ENCODE measurements around the gene NDUFV1. TPM values are rescaled to one million over a fixed set of nuclear protein-coding genes. Genes with fewer than 3 reads are reported as not detected.
"Not testable (repeated sequence)": the region's sequence is repeated elsewhere in the genome, so short reads cannot be mapped to it uniquely, and the experiment has no call there.

The NDUFV1 gene
- total RNA-seq, 4 donors from 2014 or later = 143 to 233 (median 165) TPM

GRCh38 chr11:67652965-67653845 is 46.5 kb downstream of the NDUFV1 start:
- no peak for TF ChIP-seq CTCF (IDR thresholded peaks at IDR 0.05)
- no peak for ATAC-seq (ENCODE audit: low FRiP score)
- DNase-seq (ENCODE audit: low spot score) = no peak

DNA sequence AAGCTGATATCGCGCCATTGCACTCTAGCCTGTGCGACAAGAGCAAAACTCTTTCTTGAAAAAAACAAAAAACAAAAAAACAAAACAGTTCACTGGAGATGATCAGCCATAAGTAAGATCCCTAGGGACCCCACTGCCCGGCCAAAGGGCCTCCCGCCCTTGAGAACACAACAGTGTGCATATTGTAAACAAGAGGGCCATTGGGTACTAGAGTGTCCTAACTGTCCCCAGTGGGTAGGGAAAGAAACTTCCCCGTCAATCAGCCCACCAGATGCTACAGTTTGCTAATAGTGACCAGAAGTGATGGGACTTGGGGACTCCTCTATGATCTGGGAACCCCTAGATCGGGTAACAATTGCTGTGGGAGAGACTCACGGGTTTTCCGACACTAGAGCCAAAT is 47.5 kb downstream of the NDUFV1 start:
- no peak for ATAC-seq (ENCODE audit: low FRiP score)
- DNase-seq (ENCODE audit: low spot score) = no peak

GRCh38 chr11:67656278-67656922 is 49.7 kb downstream of the NDUFV1 start:
- no peak for ATAC-seq (ENCODE audit: low FRiP score)
- no peak for TF ChIP-seq CTCF (IDR thresholded peaks at IDR 0.05)
- DNase-seq (ENCODE audit: low spot score) = no peak

More for the DNA sequence above, 47.5 kb downstream of the NDUFV1 start:
- no peak for TF ChIP-seq CTCF (IDR thresholded peaks at IDR 0.05)

DNA sequence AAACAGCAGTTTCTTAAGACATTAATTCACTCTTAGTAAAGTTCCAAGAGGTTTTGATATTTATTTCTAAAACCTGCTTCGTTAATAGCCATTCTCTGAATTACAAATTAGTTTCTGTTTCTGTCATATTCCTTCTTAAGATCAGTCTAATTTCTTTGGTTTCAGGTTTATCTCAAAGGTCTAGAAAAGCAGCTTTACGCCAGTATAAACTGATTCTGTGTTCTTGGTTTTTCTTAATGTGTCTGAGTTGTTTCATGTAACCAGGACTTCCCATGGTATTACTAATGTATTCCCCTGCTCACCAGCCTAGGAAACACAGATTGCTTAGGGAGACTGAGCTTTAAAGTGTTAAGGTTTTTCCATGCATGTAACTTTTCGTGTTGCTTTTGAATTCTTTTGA is 50.6 kb downstream of the NDUFV1 start:
- no peak for DNase-seq (ENCODE audit: low spot score)
- ATAC-seq (ENCODE audit: low FRiP score) = no peak
- no peak for TF ChIP-seq CTCF (IDR thresholded peaks at IDR 0.05)

- DNase-seq (ENCODE audit: low spot score); ATAC-seq (ENCODE audit: low FRiP score): not testable (repeated sequence)
Measured at GRCh38 chr11:67659651-67660165, 53.0 kb downstream of the NDUFV1 start.

DNA sequence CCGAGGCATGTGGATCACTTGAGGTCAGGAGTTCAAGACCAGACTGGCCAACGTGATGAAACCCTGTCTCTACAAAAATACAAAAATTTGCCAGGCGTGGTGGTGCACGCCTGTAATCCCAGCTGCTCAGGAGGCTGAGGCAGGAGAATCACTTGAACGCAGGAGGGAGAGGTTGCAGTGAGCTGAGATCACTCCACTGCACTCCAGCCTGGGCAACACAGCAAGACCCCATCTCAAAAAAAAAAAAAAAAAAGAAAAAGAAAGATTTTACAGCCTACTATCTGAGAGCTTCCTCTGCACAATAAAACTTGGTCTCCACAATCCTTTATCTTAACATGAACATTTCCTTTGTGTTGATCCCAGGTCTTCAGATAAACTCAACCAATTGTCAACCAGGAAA is 54.0 kb downstream of the NDUFV1 start:
- ATAC-seq (ENCODE audit: low FRiP score); DNase-seq (ENCODE audit: low spot score): not testable (repeated sequence)

Small RNA genes within 50 kb of the gene (small RNA-seq; reads per million reads assigned to genes)
- not detected for gene AP003385.3

Other genes starting within 250 kb of the NDUFV1 start
- 10 to 100 TPM in 3 of 4 donors, 1 to 10 TPM in 1; 4.1 to 51.4 (median 25.1) TPM for gene CLCF1, start 233.3 kb upstream of the NDUFV1 start, total RNA-seq
- gene RAD9A, start 214.9 kb upstream of the NDUFV1 start, total RNA-seq = 10 to 100 TPM in 2 of 4 donors, 1 to 10 TPM in 2; 5.5 to 18.0 (median 10.4) TPM
- gene PPP1CA, start 205.1 kb upstream of the NDUFV1 start, total RNA-seq = 100 to 1,000 TPM in 2 of 4 donors, 10 to 100 TPM in 2; 91.9 to 110 (median 97.6) TPM
- gene TBC1D10C, start 202.9 kb upstream of the NDUFV1 start, total RNA-seq = 1 to 10 TPM; 1.6 to 7.1 (median 3.4) TPM
- gene CARNS1, start 191.3 kb upstream of the NDUFV1 start, total RNA-seq = 10 to 100 TPM in 1 of 4 donors, 1 to 10 TPM in 2, under 1 TPM in 1; 0.47 to 42.6 (median 7.5) TPM
- 10 to 100 TPM; 27.4 to 45.0 (median 30.7) TPM for gene RPS6KB2, start 178.4 kb upstream of the NDUFV1 start, total RNA-seq
- gene PTPRCAP, start 169.3 kb upstream of the NDUFV1 start, total RNA-seq = 1 to 10 TPM; 5.5 to 6.7 (median 6.3) TPM
- gene CORO1B, start 163.5 kb upstream of the NDUFV1 start, total RNA-seq = 10 to 100 TPM; 55.9 to 70.9 (median 63.9) TPM
- gene GPR152, start 154.2 kb upstream of the NDUFV1 start, total RNA-seq = not detected
- gene CABP4, start 151.6 kb upstream of the NDUFV1 start, total RNA-seq = 1 to 10 TPM in 3 of 4 donors, under 1 TPM in 1; 0.65 to 4.6 (median 3.0) TPM
- gene TMEM134, start 137.7 kb upstream of the NDUFV1 start, total RNA-seq = 10 to 100 TPM; 33.6 to 56.6 (median 44.0) TPM
- gene AIP, start 123.9 kb upstream of the NDUFV1 start, total RNA-seq = 10 to 100 TPM; 51.2 to 67.5 (median 62.1) TPM
- gene PITPNM1, start 101.6 kb upstream of the NDUFV1 start, total RNA-seq = 10 to 100 TPM; 15.0 to 58.2 (median 26.6) TPM
- 10 to 100 TPM; 23.5 to 50.5 (median 34.7) TPM for gene CDK2AP2, start 98.8 kb upstream of the NDUFV1 start, total RNA-seq
- not detected for gene CABP2, start 83.5 kb upstream of the NDUFV1 start, total RNA-seq
- 100 to 1,000 TPM; 435 to 948 (median 670) TPM for gene GSTP1, start 23.1 kb upstream of the NDUFV1 start, total RNA-seq
- gene NUDT8, start 23.0 kb downstream of the NDUFV1 start, total RNA-seq = 10 to 100 TPM in 2 of 4 donors, 1 to 10 TPM in 2; 5.5 to 15.4 (median 9.7) TPM
- gene TBX10, start 32.8 kb downstream of the NDUFV1 start, total RNA-seq = not detected
- gene ACY3, start 43.8 kb downstream of the NDUFV1 start, total RNA-seq = not detected
- not detected for gene ALDH3B2, start 67.7 kb downstream of the NDUFV1 start, total RNA-seq